AG09309 (cell line): Measurements from ENCODE around the gene MGAT5.

ENCODE experiments used
- DNase-seq: peaks from one replicate; pipeline ENCODE4 v3.0.0-alpha.2; 2010; ENCODE audit warnings: low read depth
- H3K4me3 ChIP-seq: 2 replicates; pipeline ENCODE4 v1.5.1; 2011; ENCODE audit warnings: mild to moderate bottlenecking, low read depth, low read length, moderate library complexity; ENCODE audit not compliant: control insufficient read depth
- CTCF ChIP-seq: IDR thresholded peaks from 2 replicates; pipeline ENCODE4 v1.5.1; 2011; ENCODE audit warnings: mild to moderate bottlenecking, low read depth, low read length, inconsistent platforms; ENCODE audit not compliant: insufficient read depth, control insufficient read depth; ENCODE audit errors: missing control alignments

The MGAT5 gene

DNA sequence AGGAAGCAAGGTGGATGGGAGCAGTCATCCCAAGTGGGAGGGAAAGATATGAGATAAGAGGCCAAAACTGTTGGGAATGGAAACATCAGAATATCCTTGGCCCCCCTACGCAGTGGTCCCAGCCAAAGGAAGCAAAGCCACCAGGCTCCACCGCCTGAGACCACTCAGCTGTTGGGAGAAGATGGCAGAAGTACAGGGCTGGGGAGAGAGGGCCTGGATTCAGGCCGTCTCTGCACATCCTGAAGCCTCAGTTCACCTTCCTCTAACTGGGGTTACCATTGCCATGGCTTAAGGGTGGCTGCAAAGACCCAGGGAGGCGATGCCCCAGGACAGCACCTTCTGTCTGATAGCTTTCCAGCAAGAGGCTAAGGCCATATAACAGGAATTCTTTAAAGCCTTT, 193.8 kb downstream of the MGAT5 start:
- H3K4me3 ChIP-seq: no peak overlapping the region
- no peak for DNase-seq
- no peak for TF ChIP-seq CTCF

DNA sequence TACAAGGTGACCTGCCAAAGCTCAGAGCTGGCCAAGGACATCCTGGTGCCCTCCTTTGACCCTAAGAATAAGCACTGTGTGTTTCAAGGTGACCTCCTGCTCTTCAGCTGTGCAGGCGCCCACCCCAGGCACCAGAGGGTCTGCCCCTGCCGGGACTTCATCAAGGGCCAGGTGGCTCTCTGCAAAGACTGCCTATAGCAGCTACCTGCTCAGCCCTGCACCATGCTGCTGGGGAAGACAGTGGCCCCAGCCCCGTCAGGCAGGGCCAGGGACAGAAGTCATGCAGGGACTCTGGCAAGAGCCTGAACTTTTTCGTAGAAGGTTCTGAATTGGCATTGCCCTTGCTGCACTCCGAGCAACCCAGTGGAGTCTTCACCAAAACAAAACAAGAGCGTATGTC, 194.8 kb downstream of the MGAT5 start:
- no peak overlapping the region for H3K4me3 ChIP-seq
- no peak for DNase-seq
- no peak for TF ChIP-seq CTCF

DNA sequence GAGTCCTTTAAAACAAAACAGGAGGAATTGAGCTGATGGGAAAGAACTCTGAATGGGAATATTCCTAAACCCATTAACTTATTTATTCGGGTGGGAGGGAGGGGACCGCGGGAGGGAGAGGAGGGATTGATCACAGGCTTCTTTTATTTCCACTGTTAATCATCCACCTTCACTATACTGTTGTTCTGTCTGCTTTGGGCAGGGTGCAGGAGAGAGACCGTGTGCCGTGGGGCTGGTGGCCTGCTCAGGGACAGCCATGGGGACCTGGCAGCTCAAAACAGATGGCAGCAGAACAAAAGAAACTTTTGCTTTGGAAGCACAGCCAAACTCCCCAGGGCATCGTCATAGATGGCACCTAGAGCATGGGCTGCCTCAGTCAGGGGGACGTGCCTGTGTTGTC, 195.3 kb downstream of the MGAT5 start:
- no peak overlapping the region for H3K4me3 ChIP-seq
- no peak for TF ChIP-seq CTCF
- DNase-seq: no peak

- H3K4me3 ChIP-seq: no peak overlapping the region
- TF ChIP-seq CTCF: no peak
- no peak for DNase-seq
Measured at GRCh38 chr2:134449751-134450513, 196.1 kb downstream of the MGAT5 start.

- no peak overlapping the region for H3K4me3 ChIP-seq
- DNase-seq: no peak
- TF ChIP-seq CTCF: no peak
Measured at GRCh38 chr2:134451347-134451630, 197.4 kb downstream of the MGAT5 start.

- no peak for TF ChIP-seq CTCF
- DNase-seq: no peak
- H3K4me3 ChIP-seq: no peak overlapping the region
Measured at GRCh38 chr2:134452042-134452733, 198.3 kb downstream of the MGAT5 start.

DNA sequence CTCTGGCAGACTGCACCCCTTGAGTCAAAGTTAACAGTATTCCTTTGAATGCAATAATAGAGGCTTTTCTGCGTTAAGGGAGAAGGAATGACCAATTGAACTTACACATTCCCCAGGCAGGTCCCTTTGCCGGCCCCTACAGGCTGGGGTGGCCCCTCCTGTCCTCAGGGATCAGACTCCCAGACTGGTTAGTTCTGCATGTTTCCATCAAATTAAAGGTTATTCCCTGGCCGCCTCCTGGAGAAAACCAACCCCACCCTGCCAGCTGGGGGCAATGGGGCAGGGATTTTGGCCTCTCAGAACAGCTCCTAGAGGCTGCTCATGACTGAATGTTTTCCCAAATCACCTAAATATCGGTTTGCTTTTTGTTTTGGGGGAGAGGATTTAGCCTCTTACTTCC, 199.6 kb downstream of the MGAT5 start:
- H3K4me3 ChIP-seq: no peak overlapping the region
- DNase-seq: no peak
- TF ChIP-seq CTCF: no peak
